ENCODE data around the gene FLCN. TPM values are rescaled to one million over a fixed set of nuclear protein-coding genes. Genes with fewer than 3 reads are reported as not detected.

FLCN gene
- polyA plus RNA-seq, 2 of the 4 experiments (the other 2 are of a cell fraction): 14.2 to 25.1 TPM

DNA sequence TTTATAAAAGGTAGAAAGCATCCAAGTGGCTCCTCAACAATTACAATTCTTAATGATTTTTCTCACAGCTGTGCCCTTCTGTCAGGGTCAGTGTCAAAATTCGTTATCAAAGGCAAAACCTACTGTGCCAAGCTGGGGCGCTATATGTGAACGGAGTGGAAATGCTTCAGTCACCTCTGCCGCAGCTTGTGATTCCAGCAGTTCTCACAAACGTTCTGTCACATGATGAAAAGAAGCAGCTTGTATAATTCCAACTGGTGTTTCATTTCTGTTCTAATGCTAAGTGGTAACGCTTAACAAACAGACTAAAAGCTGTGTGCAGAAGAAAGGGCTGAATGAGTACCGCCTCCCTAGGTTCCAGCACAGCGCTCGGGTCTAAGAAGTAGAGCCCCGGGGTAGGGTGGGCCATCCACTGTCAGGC is 45.0 kb downstream of the FLCN start (continued):
- TF ChIP-seq RFX5 (IDR thresholded peaks at IDR 0.05): no peak

DNA sequence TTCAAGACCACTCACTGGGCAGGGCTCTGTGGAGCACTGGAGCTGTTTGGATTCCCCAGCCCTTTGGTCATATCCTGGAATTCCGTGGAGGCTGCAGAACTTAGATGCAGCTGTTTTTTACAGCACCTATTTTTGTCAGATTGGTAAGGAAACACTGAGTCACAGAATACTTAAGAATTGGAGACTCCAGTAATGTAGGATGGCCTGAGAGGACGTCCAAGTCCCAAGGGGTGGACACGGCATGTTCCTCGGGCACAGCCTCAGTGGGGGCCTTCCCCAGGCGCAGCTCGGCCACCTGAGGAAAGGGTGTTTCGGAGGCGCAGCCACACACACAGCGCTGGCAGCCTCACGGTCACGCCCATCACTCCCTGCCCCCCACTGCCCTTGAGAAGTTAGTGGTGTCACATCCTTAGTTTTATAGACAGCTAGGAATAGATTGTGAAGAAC is 45.6 kb downstream of the FLCN start:
- no peak for DNase-seq (ENCODE audit: low read depth in 1 of 2, low spot score in 1 of 2)
- POLR2A ChIA-PET: interaction anchor here (1.0 kb wide), 1 partner anchor 14 kb away, joined by 3 read pairs; the partner anchor contains the start of gene PLD6

DNA sequence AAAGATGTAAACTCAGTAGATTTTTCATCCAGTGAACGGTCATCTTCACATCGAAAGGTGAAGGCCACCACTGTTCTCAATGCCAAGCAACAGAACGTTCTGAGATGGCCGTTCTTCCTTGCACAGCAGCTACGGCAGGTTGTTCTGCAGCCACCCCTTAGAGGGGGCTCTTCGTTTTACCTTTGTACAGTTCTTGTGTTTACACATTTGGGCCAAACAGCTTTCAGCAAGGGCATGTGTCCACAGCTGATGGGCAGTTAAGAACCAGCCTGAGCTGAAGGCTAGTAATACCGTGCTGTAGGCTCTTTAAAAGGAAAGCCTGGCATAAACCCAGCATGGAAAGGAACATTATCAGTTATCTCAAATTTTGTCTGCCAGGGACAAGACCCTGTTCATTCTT is 46.8 kb downstream of the FLCN start:
- peak in 1 of 2 experiments; percentile 15; a peak in 2 of 6 replicates for ATAC-seq
- TF ChIP-seq JUN (IDR thresholded peaks at IDR 0.05): 0 out of 5 replicates have a peak, but pooled peaks of 1 of the 2 experiments have one; percentile 24
- no peak for TF ChIP-seq KDM5A (IDR thresholded peaks at IDR 0.05)
- ChIA-PET CTCF (interaction anchor here (1.4 to 1.7 kb wide), 4 partner anchors 10 to 199 kb away, joined by 3 to 9 read pairs (median 4); no protein-coding TSS in a partner anchor), POLR2A (no interaction called here)
- Histone ChIP-seq H3K4me3 (no peak overlapping the region), H3K27ac (peak overlapping the region in 1 of 2 experiments; percentile 43; a peak in 3 of 6 replicates), H3K9me3 (no peaks in the 10 kb centered on the region), H3K4me1 (peaks cover 33% of the 10 kb centered on the region), H3K4me2 (no peak overlapping the region)
- WGBS (ENCODE audit: missing lambda C conversion rate): 85% methylated on average over 7 of the region's 7 CpGs
- no peak for DNase-seq (ENCODE audit: low read depth in 1 of 2, low spot score in 1 of 2)
- FAIRE-seq: no peak

More for the DNA sequence above, 45.6 kb downstream of the FLCN start:
- Histone ChIP-seq H3K9me3 (no peaks in the 10 kb centered on the region), H3K27ac (0 out of 6 replicates have a peak overlapping the region, but pooled peaks of 1 of the 2 experiments have one; percentile 14), H3K4me3 (no peak overlapping the region), H3K4me1 (peaks cover 29% of the 10 kb centered on the region), H3K4me2 (0 out of 3 replicates have a peak overlapping the region, but pooled peaks have one; percentile 5)
- ATAC-seq: peak; percentile 6 to 26; a peak in 3 of 6 replicates
- WGBS (ENCODE audit: missing lambda C conversion rate): 74% methylated on average over 11 of the region's 11 CpGs
- CTCF ChIA-PET: interaction anchor here (0.6 to 2.6 kb wide), 8 partner anchors 9 to 450 kb away, joined by 3 to 15 read pairs (median 4); no protein-coding TSS in a partner anchor
- TF ChIP-seq POLR2A (IDR thresholded peaks at IDR 0.05; ENCODE audit: low read length) (0 out of 2 replicates have a peak, but pooled peaks have one; percentile 5), KDM5A (IDR thresholded peaks at IDR 0.05) (no peak)
- no peak for FAIRE-seq

DNA sequence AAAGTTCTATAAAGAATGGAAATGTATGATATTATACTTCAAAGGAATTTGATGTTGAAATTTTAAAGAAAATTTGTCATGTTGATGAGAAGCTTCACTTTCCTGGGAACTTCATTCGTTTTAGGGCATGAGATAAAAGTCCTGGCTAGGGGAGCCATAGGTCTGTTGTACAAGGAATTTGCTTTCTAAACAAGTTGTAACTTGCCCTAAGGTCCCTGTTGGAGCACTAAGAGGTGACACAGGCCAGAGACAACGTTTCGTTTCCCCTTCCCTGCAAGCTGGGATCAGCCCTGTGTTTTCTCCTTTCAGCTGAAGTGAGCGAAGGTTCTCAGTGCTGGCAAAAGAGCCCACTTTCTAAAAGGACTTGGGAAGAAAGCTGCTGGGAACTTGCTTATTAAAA is 47.4 kb downstream of the FLCN start:
- WGBS (ENCODE audit: missing lambda C conversion rate): 44% methylated on average over 4 of the region's 4 CpGs
- ATAC-seq: no peak
- POLR2A ChIA-PET: no interaction called here
- Histone ChIP-seq H3K4me3 (no peak overlapping the region), H3K27ac (peak overlapping the region in 1 of 2 experiments; percentile 43; a peak in 3 of 6 replicates), H3K9me3 (no peaks in the 10 kb centered on the region), H3K4me1 (peaks cover 33% of the 10 kb centered on the region), H3K4me2 (no peak overlapping the region)
- TF ChIP-seq ZNF302 (CRISPR knock-in tag; IDR thresholded peaks at IDR 0.05) (no peak), POLR2A (IDR thresholded peaks at IDR 0.05; ENCODE audit: low read length) (no peak), ZC3H11A (IDR thresholded peaks at IDR 0.05) (no peak), JUN (IDR thresholded peaks at IDR 0.05) (no peak; a peak in 1 of 5 replicates), MYC (IDR thresholded peaks at IDR 0.05; ENCODE audit: borderline replicate concordance, low read length) (no peak)
- CTCF ChIA-PET: interaction anchor here (0.6 to 1.7 kb wide), 5 partner anchors 10 to 199 kb away, joined by 3 to 9 read pairs (median 4); no protein-coding TSS in a partner anchor
- no peak for FAIRE-seq
- DNase-seq (ENCODE audit: low read depth in 1 of 2, low spot score in 1 of 2): no peak

DNA sequence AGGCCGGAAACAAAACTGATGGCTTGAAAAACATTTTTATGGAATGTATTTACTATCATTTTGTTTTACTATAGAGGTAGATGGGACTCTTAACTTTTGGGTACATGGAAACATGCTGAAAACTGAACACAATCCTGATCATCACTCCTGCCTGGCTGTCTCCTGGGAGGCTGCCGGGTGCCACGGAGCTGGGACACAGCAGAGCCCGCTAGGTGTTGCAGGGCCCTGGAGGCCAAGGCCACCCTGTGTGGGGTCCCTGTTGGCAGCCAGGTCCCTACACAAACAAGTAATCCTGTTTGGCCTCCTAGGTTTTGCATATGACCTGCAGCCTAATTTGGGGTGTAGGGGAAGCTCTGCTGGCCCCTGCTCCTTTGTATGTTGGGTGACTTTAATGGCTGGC is 48.4 kb downstream of the FLCN start:
- Histone ChIP-seq H3K4me2 (no peak overlapping the region), H3K9me3 (no peaks in the 10 kb centered on the region), H3K4me1 (peaks cover 33% of the 10 kb centered on the region), H3K27ac (no peak overlapping the region), H3K4me3 (no peak overlapping the region)
- ChIA-PET CTCF (interaction anchor here (0.6 to 1.2 kb wide), 4 partner anchors 21 to 186 kb away, joined by 3 to 4 read pairs (median 4); no protein-coding TSS in a partner anchor), POLR2A (interaction anchor here (0.7 kb wide), 1 partner anchor 23 kb away, joined by 8 read pairs; no protein-coding TSS in a partner anchor)
- DNase-seq (ENCODE audit: low read depth in 1 of 2, low spot score in 1 of 2) (no peak), FAIRE-seq (no peak), ATAC-seq (no peak)
- WGBS (ENCODE audit: missing lambda C conversion rate): 96% methylated on average over 4 of the region's 4 CpGs
- no peak for TF ChIP-seq EHMT2 (IDR thresholded peaks at IDR 0.05; ENCODE audit: low read depth)
- TF ChIP-seq RAD21 (conservative IDR thresholded peaks at IDR 0.05 in 1 of 2, IDR thresholded peaks at IDR 0.05 in 1 of 2): no peak
- no peak for TF ChIP-seq ZSCAN20 (CRISPR knock-in tag; IDR thresholded peaks at IDR 0.05)
- TF ChIP-seq, protein P1, sequence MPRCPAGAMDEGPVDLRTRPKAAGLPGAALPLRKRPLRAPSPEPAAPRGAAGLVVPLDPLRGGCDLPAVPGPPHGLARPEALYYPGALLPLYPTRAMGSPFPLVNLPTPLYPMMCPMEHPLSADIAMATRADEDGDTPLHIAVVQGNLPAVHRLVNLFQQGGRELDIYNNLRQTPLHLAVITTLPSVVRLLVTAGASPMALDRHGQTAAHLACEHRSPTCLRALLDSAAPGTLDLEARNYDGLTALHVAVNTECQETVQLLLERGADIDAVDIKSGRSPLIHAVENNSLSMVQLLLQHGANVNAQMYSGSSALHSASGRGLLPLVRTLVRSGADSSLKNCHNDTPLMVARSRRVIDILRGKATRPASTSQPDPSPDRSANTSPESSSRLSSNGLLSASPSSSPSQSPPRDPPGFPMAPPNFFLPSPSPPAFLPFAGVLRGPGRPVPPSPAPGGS (IDR thresholded peaks at IDR 0.05): no peak
- no peak for TF ChIP-seq SREBF2 (IDR thresholded peaks at IDR 0.05)
- no peak for TF ChIP-seq EHF (CRISPR knock-in tag; IDR thresholded peaks at IDR 0.05)
- no peak for TF ChIP-seq PBX3 (IDR thresholded peaks at IDR 0.05)
- TF ChIP-seq MAFK (IDR thresholded peaks at IDR 0.05; ENCODE audit: partially characterized antibody): no peak
- no peak for TF ChIP-seq RNF2 (IDR thresholded peaks at IDR 0.05; ENCODE audit: borderline replicate concordance, low read depth)
- no peak for TF ChIP-seq CEBPB (IDR thresholded peaks at IDR 0.05)
- TF ChIP-seq HMGXB4 (CRISPR knock-in tag; IDR thresholded peaks at IDR 0.05; ENCODE audit: borderline replicate concordance): no peak
- no peak for TF ChIP-seq JUN (IDR thresholded peaks at IDR 0.05)
- no peak for TF ChIP-seq FOSL2 (IDR thresholded peaks at IDR 0.05)
- no peak for TF ChIP-seq FOSL2 (CRISPR knock-in tag; IDR thresholded peaks at IDR 0.05)
- TF ChIP-seq POLR2AphosphoS2 (conservative IDR thresholded peaks at IDR 0.05; ENCODE audit: low read length): no peak
- TF ChIP-seq JUNB (IDR thresholded peaks at IDR 0.05): no peak
- TF ChIP-seq SMC3 (IDR thresholded peaks at IDR 0.05): no peak

Data from A549 (cell line).